ENCODE results near the gene LCE2C. TPM values are rescaled to one million over a fixed set of nuclear protein-coding genes. Genes with fewer than 3 reads are reported as not detected.

LCE2C gene
- total RNA-seq, result not detected in 2 replicates

GRCh38 chr1:152674983-152675382, at the start of gene LCE2C:
Gene LCE2C (plus strand): TSS chr1:152675279. CDS start chr1:152676016, 737 bp downstream.

DNA sequence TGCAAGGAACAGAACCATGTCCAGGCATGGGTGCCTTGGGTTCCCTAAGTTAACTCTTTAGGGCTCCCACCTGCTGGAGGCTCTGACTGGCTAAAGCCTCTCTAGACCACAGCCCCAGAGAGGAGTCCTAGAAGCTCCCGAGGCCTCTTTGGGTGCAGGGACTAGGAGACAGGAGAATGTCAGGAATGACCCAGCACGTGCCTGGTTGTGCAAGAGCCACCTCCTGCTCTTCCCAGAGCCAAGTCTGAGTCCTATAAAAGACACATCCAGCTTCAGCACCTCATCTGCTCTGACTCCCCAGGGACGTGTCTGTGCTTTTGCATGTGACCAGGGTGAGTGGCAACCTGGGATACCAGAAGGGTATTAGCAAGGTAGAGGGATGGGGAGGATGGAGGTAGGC, 12.0 kb upstream of the LCE2C start, which contains the start of gene LCE2D:
LCE2D (plus strand) TSS at position 283 of the 400 bp plus-strand sequence. CDS start 726 bp downstream, outside the sequence.

GRCh38 chr1:152685823-152686222, 10.7 kb downstream of the LCE2C start, which contains the start of gene LCE2B:
Gene LCE2B (plus strand): TSS chr1:152686123. CDS start chr1:152686844, 721 bp downstream.

DNA sequence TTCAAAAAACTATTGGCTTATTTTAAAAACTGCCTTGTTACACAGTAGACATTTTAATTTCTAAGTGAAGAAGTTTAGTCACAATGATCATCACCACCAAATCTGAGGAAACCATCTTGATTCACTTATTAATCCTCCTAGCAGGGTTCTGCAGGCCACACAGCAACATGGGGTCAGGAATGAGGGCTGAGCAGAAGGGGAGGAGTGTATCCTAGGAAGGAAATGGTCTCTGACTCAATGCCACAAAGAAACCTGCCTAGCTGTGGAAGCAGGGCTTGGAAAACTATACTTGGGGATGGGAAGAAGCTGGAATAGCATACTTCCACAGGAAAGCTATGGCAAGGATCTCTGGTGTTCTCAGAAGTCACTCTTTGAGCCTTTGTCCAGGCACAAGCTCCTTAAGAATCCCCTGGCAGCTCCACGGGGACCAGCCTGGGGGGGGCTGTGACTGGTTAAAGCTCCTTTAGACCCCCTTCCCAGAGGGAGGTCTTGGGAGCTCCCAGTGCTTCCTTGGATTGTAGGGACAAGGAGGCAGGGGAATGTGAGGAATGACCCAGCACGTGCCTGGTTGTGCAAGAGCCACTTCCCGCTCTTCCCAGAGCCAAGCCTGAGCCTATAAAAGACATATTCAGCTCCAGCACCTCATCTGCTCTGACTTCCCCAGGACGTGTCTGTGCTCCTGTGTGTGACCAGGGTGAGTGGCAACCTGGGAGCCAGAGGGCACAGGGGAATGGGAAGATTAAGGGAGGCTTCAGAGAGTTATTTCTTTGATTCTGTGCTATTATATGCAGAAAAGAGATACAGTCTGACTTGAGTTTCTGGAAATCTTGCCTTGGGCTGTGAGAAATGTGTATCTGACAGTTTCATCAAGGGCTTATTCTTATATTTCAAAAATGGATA, 22.9 kb downstream of the LCE2C start, which contains the start of gene LCE2A:
LCE2A (plus strand) TSS at position 645 of the 900 bp plus-strand sequence. CDS start 557 bp downstream, outside the sequence.

GRCh38 chr1:152707860-152708259, 32.8 kb downstream of the LCE2C start, which contains the start of gene LCE4A:
Gene LCE4A (plus strand): TSS chr1:152708160. CDS start chr1:152709076, 916 bp downstream.

Other genes starting within 250 kb of the LCE2C start
- not detected in 2 replicates for gene LCE5A, start 164.5 kb upstream of the LCE2C start, total RNA-seq
- gene CRCT1, start 160.8 kb upstream of the LCE2C start, total RNA-seq, result not detected in 2 replicates
- not detected in 2 replicates for gene LCE3E, start 108.5 kb upstream of the LCE2C start, total RNA-seq
- gene LCE3D, start 94.8 kb upstream of the LCE2C start, total RNA-seq, result not detected in 2 replicates
- gene LCE3C, start 75.0 kb upstream of the LCE2C start, total RNA-seq, result not detected in 2 replicates
- not detected in 2 replicates for gene LCE3B, start 61.5 kb upstream of the LCE2C start, total RNA-seq
- not detected in 2 replicates for gene LCE3A, start 52.2 kb upstream of the LCE2C start, total RNA-seq
- not detected in 2 replicates for gene LCE2D, start 11.9 kb upstream of the LCE2C start, total RNA-seq
- not detected in 2 replicates for gene LCE2B, start 10.8 kb downstream of the LCE2C start, total RNA-seq
- not detected in 2 replicates for gene LCE2A, start 23.1 kb downstream of the LCE2C start, total RNA-seq
- gene LCE4A, start 32.9 kb downstream of the LCE2C start, total RNA-seq, result not detected in 2 replicates
- not detected in 2 replicates for gene KPRP, start 82.7 kb downstream of the LCE2C start, total RNA-seq
- not detected in 2 replicates for gene LCE1F, start 99.9 kb downstream of the LCE2C start, total RNA-seq
- not detected in 2 replicates for gene LCE1E, start 111.0 kb downstream of the LCE2C start, total RNA-seq
- gene LCE1D, start 121.4 kb downstream of the LCE2C start, total RNA-seq, result not detected in 2 replicates
- not detected in 2 replicates for gene LCE1C, start 131.4 kb downstream of the LCE2C start, total RNA-seq
- not detected in 2 replicates for gene LCE1B, start 136.7 kb downstream of the LCE2C start, total RNA-seq
- gene LCE1A, start 152.2 kb downstream of the LCE2C start, total RNA-seq, result not detected in 2 replicates
- not detected in 2 replicates for gene LCE6A, start 167.6 kb downstream of the LCE2C start, total RNA-seq
- gene LCE7A, start 184.7 kb downstream of the LCE2C start, total RNA-seq, result not detected in 2 replicates
- gene SMCP, start 203.0 kb downstream of the LCE2C start, total RNA-seq, result not detected in 2 replicates
- not detected in 2 replicates for gene IVL, start 233.3 kb downstream of the LCE2C start, total RNA-seq